H54 (cell line): ENCODE data around the gene NCAPD2.
"Not testable (repeated sequence)": the region's sequence is repeated elsewhere in the genome, so short reads cannot be mapped to it uniquely, and the experiment has no call there.

ENCODE experiments used
- DNase-seq: peaks from one replicate; pipeline ENCODE4 v3.0.0; 2011; ENCODE audit warnings: low spot score, mixed read lengths; ENCODE audit not compliant: insufficient read length
- FAIRE-seq: peaks from 3 replicates; lab custom pipeline; 2011; peaks lifted over from hg19 to GRCh38; lab: Jason Lieb, UNC
- POLR2A ChIP-seq: IDR thresholded peaks from 2 replicates; pipeline ENCODE4 v1.6.1; 2011; ENCODE audit warnings: low read depth, mild to moderate bottlenecking, low read length

NCAPD2 gene

GRCh38 chr12:6460751-6461371 lies 33.0 kb upstream of the NCAPD2 start:
- no peak for TF ChIP-seq POLR2A
- FAIRE-seq (no peak), DNase-seq (no peak)

DNA sequence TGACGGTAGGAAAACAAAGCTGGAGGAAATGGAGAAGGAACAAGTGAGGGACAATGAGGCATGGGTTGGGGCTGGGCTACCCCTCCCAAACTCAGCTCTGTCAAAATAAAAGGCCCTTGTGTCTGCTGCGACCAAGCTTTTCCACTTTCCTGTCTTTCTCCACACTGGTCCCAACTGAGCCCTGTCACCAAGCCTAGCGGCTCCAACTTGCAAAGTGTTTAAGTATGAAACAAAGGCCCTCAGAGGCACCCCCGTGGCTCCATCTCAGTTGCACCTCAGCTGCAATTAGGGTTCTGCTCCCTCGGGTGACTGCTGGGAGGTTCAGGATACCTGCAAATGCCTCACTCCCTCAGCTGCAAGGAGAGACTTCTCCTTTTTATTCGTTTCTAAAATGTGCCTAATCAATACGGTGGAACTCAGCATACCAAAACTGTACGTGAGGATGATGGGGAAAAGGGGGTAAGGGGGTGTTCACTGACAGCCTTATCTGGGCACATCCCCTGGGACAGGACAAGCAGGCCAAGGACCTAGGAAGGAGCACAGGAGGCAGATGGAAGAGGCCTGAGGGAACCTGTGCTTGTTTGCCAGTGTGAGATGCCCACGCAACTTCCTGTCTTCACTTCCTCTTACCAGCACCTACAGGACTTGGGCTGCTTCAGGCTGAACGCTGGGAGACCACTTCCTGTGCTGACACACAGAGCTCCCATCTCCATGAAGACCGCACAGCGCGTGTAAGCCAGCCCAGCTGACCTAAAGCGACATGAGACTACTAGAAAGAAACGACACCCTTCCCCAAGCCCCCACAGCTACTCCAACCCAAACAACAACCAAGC lies 32.3 kb upstream of the NCAPD2 start:
- TF ChIP-seq POLR2A, result no peak
- DNase-seq, result no peak
- FAIRE-seq, result no peak

DNA sequence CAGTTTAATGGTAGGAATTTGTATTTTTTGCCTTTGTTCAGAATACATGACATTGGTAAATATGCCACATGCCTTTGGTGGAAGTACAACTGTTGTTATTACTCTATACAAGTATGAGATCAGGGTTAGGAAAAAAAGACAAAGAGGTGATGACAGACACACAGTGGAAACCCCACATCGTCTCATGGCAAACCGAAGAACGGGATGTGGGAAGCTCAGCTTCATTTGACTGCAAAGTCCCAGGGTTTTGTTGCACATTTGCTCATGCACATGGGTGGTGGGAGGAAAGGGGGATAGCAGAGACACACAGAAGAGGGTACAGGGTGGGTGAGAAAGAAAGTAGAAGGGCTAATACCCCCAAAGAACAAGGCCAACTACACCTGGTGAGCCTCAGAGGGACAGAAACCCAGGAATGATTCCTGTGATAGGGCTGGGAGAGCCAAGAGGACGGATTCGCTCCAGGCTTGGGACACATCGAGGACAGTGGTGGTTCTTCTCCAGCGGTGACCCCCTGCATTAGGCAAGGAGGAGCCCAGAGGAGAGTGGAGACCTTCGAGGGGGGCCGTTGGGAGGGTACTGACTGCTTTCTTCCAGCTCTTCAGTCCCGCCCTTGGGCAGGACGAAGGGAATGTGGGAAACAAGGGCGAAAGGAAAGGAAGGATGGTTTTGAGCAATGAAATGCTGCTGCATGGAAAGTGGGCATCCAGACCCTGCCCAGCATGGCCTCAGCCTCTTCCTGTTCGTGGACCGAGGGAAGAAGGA lies 31.5 kb upstream of the NCAPD2 start:
- TF ChIP-seq POLR2A, result no peak
- DNase-seq (no peak), FAIRE-seq (no peak)

- no peak for FAIRE-seq
- TF ChIP-seq POLR2A, result no peak
Measured at GRCh38 chr12:6463216-6463615, 30.7 kb upstream of the NCAPD2 start.

DNA sequence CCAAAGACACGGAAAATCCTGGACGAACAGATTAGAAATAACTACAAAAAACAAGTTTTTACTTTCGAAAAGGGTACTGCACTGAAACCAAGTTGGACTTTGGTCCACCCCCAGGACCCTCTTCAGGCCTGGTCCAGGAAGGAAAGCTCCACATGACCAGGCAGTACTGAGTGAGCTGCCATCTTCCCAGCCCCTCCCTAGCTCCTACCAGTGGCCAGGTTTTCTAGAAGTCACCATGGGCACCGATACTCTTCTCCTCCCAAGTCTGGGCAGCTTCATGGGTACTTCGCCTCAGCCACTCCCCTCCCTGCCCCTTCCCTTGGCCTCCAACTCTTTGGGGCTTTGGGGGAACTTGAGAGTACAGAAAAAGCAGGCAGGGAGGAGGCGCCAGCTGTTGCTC lies 30.0 kb upstream of the NCAPD2 start:
- DNase-seq (no peak), FAIRE-seq (no peak)
- TF ChIP-seq POLR2A, result no peak

More at GRCh38 chr12:6463216-6463615, 30.7 kb upstream of the NCAPD2 start:
- DNase-seq, result no peak

- DNase-seq, result no peak
- TF ChIP-seq POLR2A, result no peak
- no peak for FAIRE-seq
Measured at GRCh38 chr12:6464531-6464930, 29.4 kb upstream of the NCAPD2 start.

DNA sequence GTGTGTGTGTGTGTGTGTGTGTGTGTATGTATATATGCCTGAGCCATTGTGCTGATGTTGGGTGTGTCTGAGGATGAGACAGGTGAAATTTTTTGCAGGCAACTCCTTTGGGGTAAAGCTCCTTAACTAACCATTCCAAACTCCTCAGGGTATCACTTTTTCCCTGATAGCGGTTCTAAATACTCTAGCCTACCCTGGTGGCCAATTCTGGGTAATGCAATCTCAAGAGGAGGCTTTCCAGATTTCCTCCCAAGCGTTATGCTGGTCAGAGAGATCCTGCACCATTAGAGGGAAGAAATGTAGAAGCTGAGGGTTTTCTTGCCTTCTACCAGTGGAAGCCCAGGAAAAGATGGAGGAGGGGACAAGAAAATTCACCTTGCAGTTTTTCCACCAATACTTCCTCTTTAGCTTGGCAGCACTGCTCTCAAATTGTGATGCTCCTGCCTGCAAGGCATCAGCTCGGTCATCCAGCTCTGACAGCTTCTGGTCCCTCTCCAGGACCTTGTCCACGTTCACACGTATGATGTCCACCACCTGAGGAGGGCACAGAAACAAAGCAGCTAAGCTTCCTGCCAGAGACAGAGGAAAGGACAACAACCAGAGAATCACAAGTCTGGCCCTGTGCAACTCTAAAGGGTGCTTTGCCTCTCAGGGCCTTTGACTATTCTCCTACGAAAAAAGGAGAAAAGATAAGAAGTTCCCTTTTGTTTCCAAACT lies 28.3 kb upstream of the NCAPD2 start:
- DNase-seq (peak; percentile 45), FAIRE-seq (no peak)

DNA sequence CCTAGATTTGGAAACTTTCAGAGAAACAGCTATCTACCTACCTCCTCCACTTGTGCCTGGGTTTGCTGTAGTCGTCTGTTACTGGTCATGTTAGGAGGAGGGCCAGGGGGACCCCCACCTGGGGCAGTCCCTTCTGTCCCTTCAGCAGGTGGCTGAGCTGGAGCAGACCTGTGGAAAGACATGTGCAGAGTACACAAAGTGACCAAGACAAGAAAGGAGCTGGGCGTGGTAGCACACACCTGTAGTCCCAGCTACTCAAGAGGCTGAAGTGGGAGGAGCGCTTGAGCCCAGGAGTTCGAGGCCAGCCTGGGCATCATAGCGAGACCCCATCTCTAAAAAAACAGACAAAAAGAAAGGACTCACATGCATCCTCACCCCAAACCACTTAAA lies 27.7 kb upstream of the NCAPD2 start:
- no peak for TF ChIP-seq POLR2A
- DNase-seq (no peak), FAIRE-seq (no peak)

More for the DNA sequence above, 28.3 kb upstream of the NCAPD2 start:
- no peak for TF ChIP-seq POLR2A

DNA sequence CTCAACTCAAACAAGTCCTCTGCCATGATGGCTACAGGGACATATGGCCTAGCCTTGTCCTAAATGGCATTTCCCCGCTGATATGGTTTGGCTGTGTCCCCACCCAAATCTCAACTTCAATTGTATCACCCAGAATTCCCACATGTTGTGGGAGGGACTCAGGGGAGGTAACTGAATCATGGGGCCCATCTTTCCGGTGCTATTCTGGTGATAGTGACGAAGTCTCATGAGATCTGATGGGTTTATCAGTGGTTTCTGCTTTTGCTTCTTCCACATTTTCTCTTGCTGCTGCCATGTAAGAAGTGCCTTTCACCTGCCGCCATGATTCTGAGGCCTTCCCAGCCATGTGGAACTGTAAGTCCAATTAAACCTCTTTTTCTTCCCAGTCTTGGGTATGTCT lies 27.2 kb upstream of the NCAPD2 start:
- not testable (repeated sequence) for DNase-seq, FAIRE-seq

- not testable (repeated sequence) for DNase-seq, FAIRE-seq
Measured at GRCh38 chr12:6467571-6468282, 26.2 kb upstream of the NCAPD2 start.

GRCh38 chr12:6468283-6468575 lies 25.7 kb upstream of the NCAPD2 start:
- no peak for DNase-seq
- FAIRE-seq, result no peak

DNA sequence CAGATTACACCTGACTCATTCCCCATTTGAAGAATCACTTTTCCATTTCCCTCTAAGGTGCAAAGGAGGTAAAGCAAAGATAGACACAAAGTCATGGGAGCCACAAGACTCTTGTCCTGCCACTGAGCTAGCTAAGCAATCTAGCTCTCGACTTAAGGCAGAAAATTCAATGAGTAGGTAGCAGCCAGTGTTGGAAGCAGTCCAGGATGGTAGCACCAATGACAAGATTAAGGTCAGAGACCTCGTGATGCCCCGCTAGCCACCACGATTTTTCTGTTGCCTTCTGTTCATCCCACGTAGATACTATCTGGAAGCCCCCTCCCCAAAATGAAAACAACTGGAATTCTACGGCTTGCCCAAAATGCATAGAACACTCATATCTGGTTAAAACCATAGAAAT lies 24.8 kb upstream of the NCAPD2 start:
- DNase-seq (no peak), FAIRE-seq (no peak)
- no peak for TF ChIP-seq POLR2A

More at GRCh38 chr12:6468283-6468575, 25.7 kb upstream of the NCAPD2 start:
- no peak for TF ChIP-seq POLR2A

DNA sequence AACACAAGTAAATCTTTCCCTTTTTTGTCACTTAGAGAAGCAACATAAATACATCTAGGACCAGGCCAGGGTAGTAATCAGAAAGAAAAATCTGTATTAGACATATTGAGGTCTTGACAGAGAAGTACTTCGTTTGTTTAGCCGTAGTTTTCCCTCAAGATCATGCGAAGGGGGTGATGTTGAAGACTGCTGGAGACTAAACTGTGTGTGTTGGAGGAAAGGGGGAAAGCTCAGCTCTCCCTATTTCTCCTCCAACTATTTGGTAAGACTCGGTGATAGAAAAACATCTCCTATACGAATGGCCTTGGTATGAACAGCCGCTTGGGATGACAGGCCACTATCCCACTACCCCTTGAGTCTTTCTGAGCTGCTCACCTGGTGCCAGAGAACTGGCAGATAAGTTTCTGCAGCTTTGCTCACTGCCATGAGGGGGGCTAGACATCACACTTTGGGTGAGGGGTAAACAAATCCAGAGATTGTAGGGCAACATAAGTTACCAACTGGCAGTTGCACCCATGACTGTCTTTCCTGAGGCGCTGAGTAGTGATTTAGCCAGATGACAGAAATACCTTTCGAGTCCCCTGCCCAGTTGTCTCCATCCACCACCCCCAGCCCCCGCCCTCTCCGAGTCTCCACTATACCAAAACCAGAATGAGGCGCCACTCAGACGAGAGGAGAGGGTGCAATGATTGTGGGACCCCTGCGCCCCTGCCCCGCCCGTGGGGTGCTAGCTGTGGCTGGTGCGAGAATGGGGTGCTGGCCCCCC lies 24.1 kb upstream of the NCAPD2 start:
- no peak for DNase-seq
- no peak for TF ChIP-seq POLR2A

More for the DNA sequence above, 24.1 kb upstream of the NCAPD2 start:
- no peak for FAIRE-seq
